ENCODE results near the gene ANKRD17. TPM values are rescaled to one million over a fixed set of nuclear protein-coding genes. Genes with fewer than 3 reads are reported as not detected.

ANKRD17 gene
- total RNA-seq, 2 experiments from 2014 or later, result 61.6 to 65.0 TPM

- H3K4me3 Mint-ChIP-seq, result no peak overlapping the region
- peaks cover 6% of the 10 kb centered on the region for H3K9me3 Mint-ChIP-seq
- peak overlapping the region; percentile 51 for H3K27ac Mint-ChIP-seq
- DNase-seq, result no peak
- H3K27me3 Mint-ChIP-seq, result no peaks in the 10 kb centered on the region
- peaks cover 28% of the 10 kb centered on the region for H3K36me3 Mint-ChIP-seq
- H3K4me1 Mint-ChIP-seq, result peaks cover 13% of the 10 kb centered on the region
Measured at GRCh38 chr4:73193155-73193554, 65.4 kb downstream of the ANKRD17 start.

GRCh38 chr4:73189274-73189810 is 69.3 kb downstream of the ANKRD17 start:
- Mint-ChIP-seq H3K4me1 (peaks cover 21% of the 10 kb centered on the region), H3K4me3 (no peak overlapping the region), H3K27me3 (no peaks in the 10 kb centered on the region), H3K36me3 (peaks cover 37% of the 10 kb centered on the region), H3K27ac (no peak overlapping the region), H3K9me3 (peaks cover 7% of the 10 kb centered on the region)
- DNase-seq, result no peak

GRCh38 chr4:73187325-73187724 is 71.3 kb downstream of the ANKRD17 start:
- no peaks in the 10 kb centered on the region for H3K27me3 Mint-ChIP-seq
- DNase-seq, result no peak
- peaks cover 17% of the 10 kb centered on the region for H3K4me1 Mint-ChIP-seq
- peaks cover 37% of the 10 kb centered on the region for H3K36me3 Mint-ChIP-seq
- peaks cover 7% of the 10 kb centered on the region for H3K9me3 Mint-ChIP-seq
- no peak overlapping the region for H3K4me3 Mint-ChIP-seq
- H3K27ac Mint-ChIP-seq, result no peak overlapping the region

- Mint-ChIP-seq H3K4me1 (peaks cover 16% of the 10 kb centered on the region), H3K27ac (no peak overlapping the region), H3K27me3 (no peaks in the 10 kb centered on the region), H3K9me3 (peaks cover 7% of the 10 kb centered on the region), H3K4me3 (no peak overlapping the region), H3K36me3 (peaks cover 32% of the 10 kb centered on the region)
- no peak for DNase-seq
Measured at GRCh38 chr4:73185903-73186302, 72.7 kb downstream of the ANKRD17 start.

- Mint-ChIP-seq H3K4me3 (no peak overlapping the region), H3K27ac (no peak overlapping the region), H3K9me3 (peaks cover 3% of the 10 kb centered on the region)
Measured at GRCh38 chr4:73181231-73181630, 77.4 kb downstream of the ANKRD17 start.

GRCh38 chr4:73178389-73178788 is 80.2 kb downstream of the ANKRD17 start:
- H3K36me3 Mint-ChIP-seq, result peaks cover 49% of the 10 kb centered on the region

More at GRCh38 chr4:73181231-73181630, 77.4 kb downstream of the ANKRD17 start:
- H3K36me3 Mint-ChIP-seq, result peaks cover 24% of the 10 kb centered on the region
- no peak for DNase-seq
- no peaks in the 10 kb centered on the region for H3K27me3 Mint-ChIP-seq
- H3K4me1 Mint-ChIP-seq, result peaks cover 23% of the 10 kb centered on the region

GRCh38 chr4:73172161-73172560 is 86.4 kb downstream of the ANKRD17 start:
- peaks cover 23% of the 10 kb centered on the region for H3K9me3 Mint-ChIP-seq
- H3K4me3 Mint-ChIP-seq, result no peak overlapping the region
- H3K4me1 Mint-ChIP-seq, result peaks cover 20% of the 10 kb centered on the region
- no peak for DNase-seq
- H3K27me3 Mint-ChIP-seq, result no peaks in the 10 kb centered on the region
- H3K36me3 Mint-ChIP-seq, result peaks cover 96% of the 10 kb centered on the region
- peak overlapping the region; percentile 11 for H3K27ac Mint-ChIP-seq

More at GRCh38 chr4:73178389-73178788, 80.2 kb downstream of the ANKRD17 start:
- Mint-ChIP-seq H3K4me3 (no peak overlapping the region), H3K27ac (no peak overlapping the region), H3K4me1 (peaks cover 30% of the 10 kb centered on the region), H3K9me3 (peaks cover 20% of the 10 kb centered on the region), H3K27me3 (no peaks in the 10 kb centered on the region)
- no peak for DNase-seq

- peaks cover 27% of the 10 kb centered on the region for H3K9me3 Mint-ChIP-seq
- no peak overlapping the region for H3K4me3 Mint-ChIP-seq
- no peak overlapping the region for H3K27ac Mint-ChIP-seq
- H3K36me3 Mint-ChIP-seq, result peaks cover 93% of the 10 kb centered on the region
- DNase-seq, result no peak
- no peaks in the 10 kb centered on the region for H3K27me3 Mint-ChIP-seq
- peaks cover 13% of the 10 kb centered on the region for H3K4me1 Mint-ChIP-seq
Measured at GRCh38 chr4:73170518-73171198, 87.9 kb downstream of the ANKRD17 start.

- DNase-seq, result no peak
- Mint-ChIP-seq H3K36me3 (peaks cover 74% of the 10 kb centered on the region), H3K9me3 (peaks cover 14% of the 10 kb centered on the region), H3K4me1 (no peaks in the 10 kb centered on the region), H3K27ac (no peak overlapping the region), H3K27me3 (no peaks in the 10 kb centered on the region), H3K4me3 (no peak overlapping the region)
Measured at GRCh38 chr4:73166212-73166611, 92.4 kb downstream of the ANKRD17 start.

GRCh38 chr4:73161527-73162185 is 96.9 kb downstream of the ANKRD17 start:
- no peak overlapping the region for H3K4me3 Mint-ChIP-seq
- H3K27ac Mint-ChIP-seq, result no peak overlapping the region
- H3K27me3 Mint-ChIP-seq, result no peaks in the 10 kb centered on the region
- peaks cover 7% of the 10 kb centered on the region for H3K9me3 Mint-ChIP-seq
- H3K36me3 Mint-ChIP-seq, result peaks cover 62% of the 10 kb centered on the region
- no peaks in the 10 kb centered on the region for H3K4me1 Mint-ChIP-seq
- no peak for DNase-seq

GRCh38 chr4:73156394-73156793 is 102.2 kb downstream of the ANKRD17 start:
- H3K27me3 Mint-ChIP-seq, result no peaks in the 10 kb centered on the region
- H3K36me3 Mint-ChIP-seq, result peaks cover 46% of the 10 kb centered on the region
- no peak for DNase-seq
- no peak overlapping the region for H3K27ac Mint-ChIP-seq
- no peak overlapping the region for H3K4me3 Mint-ChIP-seq
- H3K9me3 Mint-ChIP-seq, result no peaks in the 10 kb centered on the region
- H3K4me1 Mint-ChIP-seq, result no peaks in the 10 kb centered on the region

GRCh38 chr4:73152893-73153292 is 105.7 kb downstream of the ANKRD17 start:
- Mint-ChIP-seq H3K4me3 (no peak overlapping the region), H3K27me3 (no peaks in the 10 kb centered on the region), H3K9me3 (no peaks in the 10 kb centered on the region), H3K4me1 (no peaks in the 10 kb centered on the region), H3K36me3 (peaks cover 33% of the 10 kb centered on the region), H3K27ac (no peak overlapping the region)
- no peak for DNase-seq

GRCh38 chr4:73142995-73143547 is 115.5 kb downstream of the ANKRD17 start:
- no peaks in the 10 kb centered on the region for H3K9me3 Mint-ChIP-seq
- peaks cover 7% of the 10 kb centered on the region for H3K4me1 Mint-ChIP-seq
- DNase-seq, result no peak
- no peak overlapping the region for H3K27ac Mint-ChIP-seq
- peaks cover 36% of the 10 kb centered on the region for H3K36me3 Mint-ChIP-seq
- no peaks in the 10 kb centered on the region for H3K27me3 Mint-ChIP-seq
- H3K4me3 Mint-ChIP-seq, result no peak overlapping the region

GRCh38 chr4:73139991-73140390 is 118.6 kb downstream of the ANKRD17 start:
- Mint-ChIP-seq H3K36me3 (peaks cover 28% of the 10 kb centered on the region), H3K4me3 (no peak overlapping the region), H3K4me1 (peaks cover 7% of the 10 kb centered on the region), H3K27me3 (no peaks in the 10 kb centered on the region), H3K27ac (no peak overlapping the region), H3K9me3 (no peaks in the 10 kb centered on the region)
- DNase-seq, result no peak

GRCh38 chr4:73139245-73139644 is 119.4 kb downstream of the ANKRD17 start:
- DNase-seq, result no peak
- no peaks in the 10 kb centered on the region for H3K27me3 Mint-ChIP-seq
- H3K9me3 Mint-ChIP-seq, result no peaks in the 10 kb centered on the region
- no peak overlapping the region for H3K27ac Mint-ChIP-seq
- H3K4me3 Mint-ChIP-seq, result no peak overlapping the region
- peaks cover 30% of the 10 kb centered on the region for H3K36me3 Mint-ChIP-seq
- peaks cover 7% of the 10 kb centered on the region for H3K4me1 Mint-ChIP-seq

Data from activated naive CD8-positive, alpha-beta T cell treated with anti-CD3 and anti-CD28 coated beads for 36 hours (primary cell).